ENCODE data around the gene LAMTOR2.
"Not testable (repeated sequence)": the region's sequence is repeated elsewhere in the genome, so short reads cannot be mapped to it uniquely, and the experiment has no call there.

Gene LAMTOR2

DNA sequence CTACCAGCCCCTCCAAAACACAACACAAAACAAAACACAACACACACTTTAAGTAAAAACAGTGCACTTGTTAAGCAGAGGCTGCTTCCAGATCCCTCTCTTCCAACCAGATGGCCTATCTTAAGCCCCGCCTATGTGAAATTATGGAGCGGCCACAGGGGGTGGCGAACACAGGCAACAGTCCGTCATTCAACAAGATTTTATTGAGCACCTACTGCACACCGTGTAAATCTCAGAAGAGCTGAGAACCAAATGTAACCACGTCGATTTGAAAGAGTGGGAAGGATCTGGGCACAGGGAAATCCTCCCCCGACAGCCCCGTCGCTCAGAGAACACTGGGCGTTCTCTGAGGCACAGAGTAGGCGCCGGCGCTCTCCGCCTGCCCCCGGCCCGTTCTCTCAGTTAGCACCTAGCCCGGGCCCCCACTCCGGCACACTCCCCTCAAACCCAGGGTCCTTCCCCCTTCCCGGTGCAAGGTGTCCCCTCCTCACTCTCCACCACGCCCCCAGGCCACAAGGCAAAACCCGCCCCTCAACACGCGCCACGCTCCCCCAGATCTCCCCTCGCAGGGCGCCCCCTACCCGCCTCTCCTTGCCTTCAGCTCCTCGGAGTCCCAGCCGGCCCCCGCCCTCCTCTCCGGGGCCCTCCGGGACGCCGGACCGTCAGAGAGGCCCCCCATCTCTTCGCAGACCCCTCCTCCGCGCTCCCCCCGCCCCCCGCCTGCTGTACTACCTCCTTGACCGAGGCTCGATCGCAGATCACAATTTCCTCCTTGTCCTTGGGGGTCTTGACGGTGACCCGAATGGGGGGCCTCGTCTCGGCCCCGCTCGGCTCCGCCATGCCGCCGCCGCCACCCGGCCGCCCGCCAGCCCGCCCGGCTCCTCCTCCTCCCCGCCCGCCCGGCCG lies 1.5 kb upstream of the LAMTOR2 start:
- peak; percentile 45 for DNase-seq

GRCh38 chr1:156053768-156054499 lies 648 bp upstream of the LAMTOR2 start, which contains the start of gene UBQLN4:
Gene UBQLN4, minus strand, starts transcription at chr1:156053798. Its CDS starts 97 bp downstream, at chr1:156053701.
- peak; percentile 83 for DNase-seq

DNA sequence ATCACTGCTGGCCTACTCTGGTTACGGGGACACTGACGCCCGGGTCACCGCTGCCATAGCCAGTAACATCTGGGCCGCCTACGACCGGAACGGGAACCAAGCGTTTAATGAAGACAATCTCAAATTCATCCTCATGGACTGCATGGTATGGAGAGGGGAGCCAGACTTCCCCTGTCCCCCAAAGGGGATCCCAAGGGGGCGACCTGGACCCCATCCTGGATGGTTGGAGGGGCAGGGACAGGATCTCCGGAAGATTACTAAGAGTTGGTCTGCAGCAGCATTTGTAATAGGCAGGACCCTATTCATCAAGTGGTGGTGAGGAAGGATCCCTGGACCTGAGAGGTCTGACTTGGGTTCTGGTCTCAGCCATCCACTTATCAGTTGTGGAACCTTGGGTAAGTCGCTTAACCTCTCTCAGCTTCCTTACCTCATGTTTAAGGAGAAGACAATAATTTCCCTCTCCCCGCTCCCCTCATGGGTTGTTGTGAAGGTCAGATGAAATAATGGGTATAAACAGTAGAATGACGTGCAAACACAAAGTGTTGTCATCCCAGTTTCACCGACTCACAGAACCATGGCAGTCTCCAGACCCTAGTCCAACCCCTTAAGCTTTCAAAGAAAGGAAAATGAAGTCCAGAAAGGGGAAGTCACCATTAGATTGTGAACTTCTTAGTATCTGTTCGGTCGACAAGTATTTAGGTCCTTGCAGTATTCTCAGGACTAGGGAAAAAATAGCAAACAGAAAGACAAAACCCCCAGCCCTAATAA lies 883 bp downstream of the LAMTOR2 start:
- no peak for DNase-seq

GRCh38 chr1:156056326-156056849 lies 1.8 kb downstream of the LAMTOR2 start:
- DNase-seq, result no peak

DNA sequence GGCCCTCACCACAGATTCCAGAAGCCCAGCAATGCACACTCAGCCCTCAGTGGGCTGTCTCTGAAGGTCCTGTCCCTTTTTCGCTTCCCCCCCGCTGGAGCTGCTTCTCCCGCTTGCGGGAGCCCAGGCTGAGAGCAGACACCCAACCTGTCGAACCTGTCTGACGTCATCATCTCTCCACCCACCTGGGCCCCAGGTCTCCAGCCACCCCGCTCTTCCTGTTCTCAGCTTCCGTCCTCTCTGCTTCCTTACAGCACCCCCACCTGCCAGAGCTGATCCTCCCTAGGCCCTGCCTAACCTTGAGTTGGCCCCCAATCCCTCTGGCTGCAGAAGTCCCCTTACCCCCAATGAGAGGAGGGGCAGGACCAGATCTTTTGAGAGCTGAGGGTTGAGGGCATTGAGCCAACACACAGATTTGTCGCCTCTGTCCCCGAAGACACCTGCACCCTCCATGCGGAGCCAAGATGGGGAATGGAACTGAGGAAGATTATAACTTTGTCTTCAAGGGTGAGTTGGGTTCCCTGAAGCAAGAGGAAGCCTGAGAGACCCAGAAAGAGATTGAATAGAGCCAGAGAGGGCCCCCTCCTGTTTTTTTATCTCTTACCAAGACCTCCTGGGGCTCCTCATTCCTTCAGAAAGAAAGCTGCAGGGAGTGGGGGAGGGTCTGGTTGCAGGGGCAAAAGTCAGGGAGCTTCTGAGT lies 6.5 kb downstream of the LAMTOR2 start, which contains the start of gene RAB25:
TSS of gene RAB25 (plus strand) at position 224 of the 700 bp plus-strand sequence. CDS start at position 465, 241 bp downstream.
- peak; percentile 71 for DNase-seq

GRCh38 chr1:156062189-156062588 lies 7.6 kb downstream of the LAMTOR2 start:
- DNase-seq, result no peak

- DNase-seq, result no peak
These were observed 9.4 kb downstream of the LAMTOR2 start for GRCh38 chr1:156063997-156064285.

- DNase-seq, result no peak
These were observed 10.0 kb downstream of the LAMTOR2 start for GRCh38 chr1:156064615-156065014.

- no peak for DNase-seq
These were observed 10.6 kb downstream of the LAMTOR2 start for GRCh38 chr1:156065212-156065611.

DNA sequence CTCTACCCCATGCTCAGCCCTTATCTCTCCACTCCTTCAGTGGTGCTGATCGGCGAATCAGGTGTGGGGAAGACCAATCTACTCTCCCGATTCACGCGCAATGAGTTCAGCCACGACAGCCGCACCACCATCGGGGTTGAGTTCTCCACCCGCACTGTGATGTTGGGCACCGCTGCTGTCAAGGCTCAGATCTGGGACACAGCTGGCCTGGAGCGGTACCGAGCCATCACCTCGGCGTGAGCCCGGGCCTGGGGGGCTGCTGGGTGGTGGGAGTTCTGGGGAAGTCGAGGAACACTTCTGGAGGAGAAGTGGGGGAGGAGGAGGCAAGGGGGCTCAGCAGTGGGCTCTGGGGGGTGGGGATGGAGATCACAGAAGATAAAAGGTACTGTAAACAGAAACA lies 11.3 kb downstream of the LAMTOR2 start:
- no peak for DNase-seq

- DNase-seq, result no peak
These were observed 12.7 kb downstream of the LAMTOR2 start for GRCh38 chr1:156067262-156067661.

DNA sequence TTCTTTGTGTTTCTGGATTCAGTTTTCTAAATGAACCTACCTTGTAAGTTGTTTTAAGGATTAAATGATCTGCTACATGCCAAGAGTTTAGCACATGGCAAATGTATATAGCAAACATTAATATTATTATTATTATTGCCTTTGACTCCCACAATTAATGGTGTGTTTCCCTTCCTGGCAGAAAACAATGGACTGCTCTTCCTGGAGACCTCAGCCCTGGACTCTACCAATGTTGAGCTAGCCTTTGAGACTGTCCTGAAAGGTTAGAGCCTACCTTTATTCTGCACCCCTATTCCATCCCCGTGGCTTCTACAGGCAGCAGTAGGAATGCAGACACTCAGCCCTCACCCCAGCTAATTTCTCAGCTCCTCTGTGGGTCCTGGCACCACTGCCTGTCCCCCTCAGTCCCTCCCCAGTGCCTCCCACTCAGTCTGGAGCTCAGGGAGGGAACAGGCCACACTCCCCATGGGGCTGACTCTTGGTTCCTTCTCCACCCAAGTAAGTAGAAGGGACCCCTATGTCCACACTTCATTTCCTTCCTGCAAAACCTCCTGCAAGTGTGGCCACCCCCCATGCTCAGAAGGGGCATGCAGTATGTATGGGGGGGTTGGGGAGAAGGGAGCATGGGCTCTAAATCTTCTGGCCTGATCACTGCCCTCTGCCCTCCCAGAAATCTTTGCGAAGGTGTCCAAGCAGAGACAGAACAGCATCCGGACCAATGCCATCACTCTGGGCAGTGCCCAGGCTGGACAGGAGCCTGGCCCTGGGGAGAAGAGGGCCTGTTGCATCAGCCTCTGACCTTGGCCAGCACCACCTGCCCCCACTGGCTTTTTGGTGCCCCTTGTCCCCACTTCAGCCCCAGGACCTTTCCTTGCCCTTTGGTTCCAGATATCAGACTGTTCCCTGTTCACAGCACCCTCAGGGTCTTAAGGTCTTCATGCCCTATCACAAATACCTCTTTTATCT lies 15.2 kb downstream of the LAMTOR2 start:
- DNase-seq, result no peak

- no peak for DNase-seq
These were observed 16.0 kb downstream of the LAMTOR2 start for GRCh38 chr1:156070548-156070947.

GRCh38 chr1:156071332-156071816 lies 16.8 kb downstream of the LAMTOR2 start:
- DNase-seq, result not testable (repeated sequence)

DNA sequence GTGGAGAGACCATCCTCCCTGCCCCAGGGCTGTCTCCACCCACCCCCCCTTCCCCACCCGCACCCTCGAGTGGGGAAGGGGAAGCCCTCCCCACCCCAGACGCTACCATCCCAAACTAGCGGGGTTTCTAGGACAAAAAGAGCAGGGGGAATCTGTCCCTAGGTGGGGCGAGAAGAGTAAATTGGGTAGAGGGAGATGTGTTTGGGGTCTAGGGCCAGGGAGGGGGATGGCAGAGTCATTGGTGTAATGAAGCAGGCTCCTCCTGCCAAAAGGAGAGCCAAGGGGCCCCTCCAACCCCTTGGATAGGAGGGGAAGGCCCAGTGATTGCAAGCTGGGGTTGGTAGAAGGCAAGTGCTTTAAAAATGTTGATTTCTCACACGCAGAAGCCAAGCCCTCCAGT lies 17.7 kb downstream of the LAMTOR2 start:
- no peak for DNase-seq

DNA sequence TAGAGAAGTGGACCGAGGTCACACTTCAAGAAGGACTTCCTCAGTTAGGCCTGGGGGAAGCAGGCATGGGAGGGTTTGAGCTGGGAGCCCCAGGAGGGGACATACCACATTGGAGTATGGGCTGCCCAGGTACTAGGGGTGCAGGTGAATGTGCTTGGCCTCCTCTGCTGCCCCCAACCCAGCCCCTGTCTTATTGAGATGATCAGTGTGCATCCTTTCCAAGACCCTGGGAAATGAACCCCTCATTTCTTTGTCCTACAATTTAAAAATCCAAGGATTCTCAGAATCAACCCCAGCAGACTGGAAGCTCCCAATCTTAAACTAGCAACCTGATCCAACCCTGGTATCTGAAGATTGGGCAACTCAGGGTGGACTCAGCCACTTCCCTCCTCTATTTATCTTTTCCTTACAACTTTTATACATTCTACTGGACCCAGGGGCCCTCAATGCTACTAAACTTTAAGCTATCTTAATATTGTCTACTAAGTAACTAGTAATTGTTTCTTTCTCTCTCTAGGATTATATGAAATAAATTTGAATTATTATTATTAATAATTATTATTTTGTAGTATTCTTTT lies 18.6 kb downstream of the LAMTOR2 start:
- DNase-seq, result no peak

- no peak for DNase-seq
These were observed 19.2 kb downstream of the LAMTOR2 start for GRCh38 chr1:156073740-156074139.

- DNase-seq, result no peak
These were observed 20.1 kb downstream of the LAMTOR2 start for GRCh38 chr1:156074661-156075060.

GRCh38 chr1:156075162-156075561 lies 20.6 kb downstream of the LAMTOR2 start:
- DNase-seq, result no peak

DNA sequence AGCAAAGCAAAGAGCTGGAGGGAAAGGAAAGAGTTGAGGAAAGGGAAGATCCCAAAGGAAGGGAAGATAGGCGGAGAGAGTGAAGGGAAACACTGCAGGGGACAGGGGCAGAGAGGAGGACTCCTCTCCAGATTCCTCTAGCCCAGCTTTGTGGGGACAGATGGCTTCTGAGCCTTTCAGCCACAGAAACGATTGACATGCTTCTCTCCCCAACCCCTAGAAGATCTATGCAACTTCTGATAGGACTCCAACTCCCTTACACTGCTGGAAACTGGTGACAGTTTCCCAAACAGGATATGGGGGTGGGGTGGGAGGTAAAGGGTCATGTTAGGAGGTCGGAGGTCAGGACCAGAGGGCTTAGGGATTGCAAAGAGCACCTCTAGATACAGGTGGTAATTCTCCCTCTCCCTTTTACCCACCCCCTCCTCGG lies 21.2 kb downstream of the LAMTOR2 start:
- DNase-seq, result no peak

Measured in NCI-H1436 (cell line).